ENCODE data around the gene ALDH2. TPM values are rescaled to one million over a fixed set of nuclear protein-coding genes. Genes with fewer than 3 reads are reported as not detected.

The ALDH2 gene
- total and polyA plus RNA-seq, 2 donors (not counting 1 experiment from before 2014, with no cell fraction given) = 27.7 to 53.7 TPM

DNA sequence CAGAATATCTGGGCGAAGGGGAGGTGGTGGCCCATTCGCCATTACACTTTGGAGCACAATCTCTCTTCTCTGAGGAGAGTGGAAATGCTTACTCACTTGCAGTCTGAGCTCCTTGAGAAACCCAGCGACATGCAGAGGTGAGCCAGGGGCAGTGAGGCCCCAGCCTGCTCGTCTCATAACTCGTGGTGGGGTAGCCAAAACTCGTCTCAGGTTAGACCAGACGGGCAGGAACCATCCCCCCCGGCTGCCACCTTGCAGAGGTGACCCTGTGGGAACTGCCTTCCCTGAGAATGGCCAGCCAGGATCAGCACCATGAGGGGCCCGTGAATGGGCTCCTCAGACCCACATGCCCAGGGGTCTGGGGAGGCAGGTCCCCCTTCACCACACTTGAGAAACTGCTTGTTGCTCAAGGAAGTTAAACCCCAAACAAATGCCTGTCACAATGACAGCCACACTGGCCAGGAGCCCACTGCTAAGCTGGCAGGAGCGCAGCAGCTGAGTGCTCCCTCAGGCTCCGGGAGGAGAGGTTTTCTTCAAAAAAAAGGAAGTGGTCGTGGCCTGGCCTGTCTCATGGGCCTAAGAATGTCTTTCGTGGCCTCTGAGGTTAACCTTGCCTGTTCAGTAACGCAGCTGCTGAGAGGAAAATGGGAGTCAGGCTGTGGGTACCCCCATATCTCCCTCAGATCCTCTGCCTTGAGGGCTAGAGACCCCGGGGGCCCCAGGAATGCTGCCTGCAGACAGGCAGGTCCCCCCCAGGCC, 9.2 kb upstream of the ALDH2 start:
- no peak overlapping the region for H3K9ac ChIP-seq (ENCODE audit: insufficient read depth, low read length)
- H2AFZ ChIP-seq (ENCODE audit: low read length) = no peak overlapping the region
- no peak overlapping the region for H3K4me3 ChIP-seq (replicated peaks in 1 of 4; ENCODE audit: control extremely low read depth in 1 of 4, insufficient read depth in 1 of 4, low read depth in 3 of 4, low read length in 4 of 4)
- H3K36me3 ChIP-seq (ENCODE audit: control insufficient read depth, insufficient read depth, low read length) = peaks cover 2% of the 10 kb centered on the region
- peak; percentile 67 to 70 for DNase-seq (ENCODE audit: low read depth in 2 of 2)
- H3K27me3 ChIP-seq (ENCODE audit: control insufficient read depth, insufficient read depth, low read length) = no peaks in the 10 kb centered on the region
- H3K79me2 ChIP-seq (ENCODE audit: control insufficient read depth, insufficient read depth, low read length) = no peaks in the 10 kb centered on the region
- H3K9me3 ChIP-seq (ENCODE audit: control insufficient read depth, insufficient read depth, low read depth, low read length) = no peaks in the 10 kb centered on the region
- no peak overlapping the region for H3K27ac ChIP-seq (ENCODE audit: insufficient read depth, low read length)
- TF ChIP-seq, protein P1, sequence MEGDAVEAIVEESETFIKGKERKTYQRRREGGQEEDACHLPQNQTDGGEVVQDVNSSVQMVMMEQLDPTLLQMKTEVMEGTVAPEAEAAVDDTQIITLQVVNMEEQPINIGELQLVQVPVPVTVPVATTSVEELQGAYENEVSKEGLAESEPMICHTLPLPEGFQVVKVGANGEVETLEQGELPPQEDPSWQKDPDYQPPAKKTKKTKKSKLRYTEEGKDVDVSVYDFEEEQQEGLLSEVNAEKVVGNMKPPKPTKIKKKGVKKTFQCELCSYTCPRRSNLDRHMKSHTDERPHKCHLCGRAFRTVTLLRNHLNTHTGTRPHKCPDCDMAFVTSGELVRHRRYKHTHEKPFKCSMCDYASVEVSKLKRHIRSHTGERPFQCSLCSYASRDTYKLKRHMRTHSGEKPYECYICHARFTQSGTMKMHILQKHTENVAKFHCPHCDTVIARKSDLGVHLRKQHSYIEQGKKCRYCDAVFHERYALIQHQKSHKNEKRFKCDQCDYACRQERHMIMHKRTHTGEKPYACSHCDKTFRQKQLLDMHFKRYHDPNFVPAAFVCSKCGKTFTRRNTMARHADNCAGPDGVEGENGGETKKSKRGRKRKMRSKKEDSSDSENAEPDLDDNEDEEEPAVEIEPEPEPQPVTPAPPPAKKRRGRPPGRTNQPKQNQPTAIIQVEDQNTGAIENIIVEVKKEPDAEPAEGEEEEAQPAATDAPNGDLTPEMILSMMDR (conservative IDR thresholded peaks at IDR 0.05 in 1 of 2, IDR thresholded peaks at IDR 0.05 in 1 of 2; ENCODE audit: low read depth in 1 of 2, low read length in 2 of 2) = no peak
- TF ChIP-seq EZH2 (IDR thresholded peaks at IDR 0.05; ENCODE audit: low read length, missing control alignments) = no peak
- no peak overlapping the region for H3K4me2 ChIP-seq (ENCODE audit: extremely low read depth, insufficient read depth, low read length)
- H4K20me1 ChIP-seq (ENCODE audit: control insufficient read depth, extremely low read depth, insufficient read depth, low read length) = no peaks in the 10 kb centered on the region
- peaks cover 3% of the 10 kb centered on the region for H3K4me1 ChIP-seq (ENCODE audit: control insufficient read depth, extremely low read depth, insufficient read depth, low read length)

DNA sequence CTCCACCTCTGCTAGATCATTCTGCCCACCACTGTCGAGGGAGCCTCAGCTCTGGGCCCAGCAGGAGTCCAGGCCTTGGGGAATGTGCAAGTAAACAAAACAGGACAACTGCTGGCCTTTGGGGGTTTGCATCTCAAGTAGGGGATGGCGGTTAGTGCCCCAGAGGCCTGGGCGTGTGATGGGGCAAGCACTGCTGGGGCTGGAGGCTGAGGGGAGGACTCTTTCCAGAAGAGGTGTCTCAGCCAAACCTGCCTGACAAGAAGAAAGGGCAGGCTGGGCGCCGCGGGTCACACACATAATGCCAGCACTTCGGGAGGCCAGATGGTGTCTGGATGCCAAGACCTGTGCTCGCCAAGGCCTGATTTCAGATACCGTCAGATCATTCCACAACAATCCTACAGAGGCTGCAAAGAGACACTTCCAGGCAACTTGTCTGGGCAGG, 8.6 kb upstream of the ALDH2 start:
- TF ChIP-seq EZH2 (IDR thresholded peaks at IDR 0.05; ENCODE audit: low read length, missing control alignments) = no peak
- TF ChIP-seq, protein P1 (conservative IDR thresholded peaks at IDR 0.05 in 1 of 2, IDR thresholded peaks at IDR 0.05 in 1 of 2; ENCODE audit: low read depth in 1 of 2, low read length in 2 of 2) = no peak
- H3K4me2 ChIP-seq (ENCODE audit: extremely low read depth, insufficient read depth, low read length) = no peak overlapping the region
- H3K9ac ChIP-seq (ENCODE audit: insufficient read depth, low read length) = no peak overlapping the region

DNA sequence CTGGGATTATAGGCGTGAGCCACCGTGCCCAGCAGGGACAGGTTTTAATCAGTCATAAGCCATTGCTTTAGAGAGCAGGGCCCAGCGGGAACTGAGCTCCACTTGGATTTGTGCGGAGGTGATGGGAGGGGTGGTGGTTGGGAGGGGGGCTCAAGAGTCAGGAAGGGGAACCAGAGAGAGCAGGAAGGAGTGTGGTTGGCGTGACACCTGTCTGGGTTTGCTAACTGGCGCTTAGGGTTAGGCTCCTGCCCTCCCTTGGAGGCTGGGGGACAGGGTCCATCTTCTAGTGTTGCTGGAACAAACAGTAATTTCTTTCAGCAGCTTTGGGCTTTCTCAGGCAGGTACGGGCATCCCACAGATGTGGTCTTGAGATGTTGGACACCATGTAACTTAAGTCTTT, 7.5 kb upstream of the ALDH2 start:
- Histone ChIP-seq H3K27me3 (ENCODE audit: control insufficient read depth, insufficient read depth, low read length) (no peaks in the 10 kb centered on the region), H2AFZ (ENCODE audit: low read length) (no peak overlapping the region), H3K36me3 (ENCODE audit: control insufficient read depth, insufficient read depth, low read length) (peaks cover 2% of the 10 kb centered on the region), H3K9me3 (ENCODE audit: control insufficient read depth, insufficient read depth, low read depth, low read length) (no peaks in the 10 kb centered on the region), H3K9ac (ENCODE audit: insufficient read depth, low read length) (no peak overlapping the region), H3K4me3 (replicated peaks in 1 of 4; ENCODE audit: control extremely low read depth in 1 of 4, insufficient read depth in 1 of 4, low read depth in 3 of 4, low read length in 4 of 4) (no peak overlapping the region), H4K20me1 (ENCODE audit: control insufficient read depth, extremely low read depth, insufficient read depth, low read length) (no peaks in the 10 kb centered on the region), H3K4me1 (ENCODE audit: control insufficient read depth, extremely low read depth, insufficient read depth, low read length) (peaks cover 3% of the 10 kb centered on the region), H3K27ac (ENCODE audit: insufficient read depth, low read length) (no peak overlapping the region), H3K79me2 (ENCODE audit: control insufficient read depth, insufficient read depth, low read length) (no peaks in the 10 kb centered on the region), H3K4me2 (ENCODE audit: extremely low read depth, insufficient read depth, low read length) (no peak overlapping the region)
- TF ChIP-seq, protein P1 (conservative IDR thresholded peaks at IDR 0.05 in 1 of 2, IDR thresholded peaks at IDR 0.05 in 1 of 2; ENCODE audit: low read depth in 1 of 2, low read length in 2 of 2) = no peak
- no peak for TF ChIP-seq EZH2 (IDR thresholded peaks at IDR 0.05; ENCODE audit: low read length, missing control alignments)
- DNase-seq (ENCODE audit: low read depth in 2 of 2) = no peak

More for the DNA sequence above, 8.6 kb upstream of the ALDH2 start:
- no peaks in the 10 kb centered on the region for H3K9me3 ChIP-seq (ENCODE audit: control insufficient read depth, insufficient read depth, low read depth, low read length)
- no peaks in the 10 kb centered on the region for H3K79me2 ChIP-seq (ENCODE audit: control insufficient read depth, insufficient read depth, low read length)
- no peaks in the 10 kb centered on the region for H3K27me3 ChIP-seq (ENCODE audit: control insufficient read depth, insufficient read depth, low read length)
- H2AFZ ChIP-seq (ENCODE audit: low read length) = no peak overlapping the region
- H3K4me1 ChIP-seq (ENCODE audit: control insufficient read depth, extremely low read depth, insufficient read depth, low read length) = peaks cover 3% of the 10 kb centered on the region
- H3K36me3 ChIP-seq (ENCODE audit: control insufficient read depth, insufficient read depth, low read length) = peaks cover 2% of the 10 kb centered on the region
- DNase-seq (ENCODE audit: low read depth in 2 of 2) = no peak
- H4K20me1 ChIP-seq (ENCODE audit: control insufficient read depth, extremely low read depth, insufficient read depth, low read length) = no peaks in the 10 kb centered on the region
- no peak overlapping the region for H3K27ac ChIP-seq (ENCODE audit: insufficient read depth, low read length)
- no peak overlapping the region for H3K4me3 ChIP-seq (replicated peaks in 1 of 4; ENCODE audit: control extremely low read depth in 1 of 4, insufficient read depth in 1 of 4, low read depth in 3 of 4, low read length in 4 of 4)
